Upper lobe of left lung (tissue), 4 donors: ENCODE data around the gene USP31.

Source experiments
- CTCF ChIP-seq, 6 experiments: fragments of 450-650 bp in 4 of 6; fragments of 200-600 bp in 2 of 6; sonication (generic) in 2 of 6; IDR thresholded peaks; one replicate each; pipeline ENCODE4 v1.5.1; 2016 to 2019; ENCODE audit warnings: antibody characterized with exemption in 6 of 6
- POLR2A ChIP-seq, 4 donors: fragments of 450-650 bp; IDR thresholded peaks; one replicate each; pipeline ENCODE4 v1.5.1; 2016 to 2017; ENCODE audit warnings: antibody characterized with exemption in 4 of 4, mild to moderate bottlenecking in 2 of 4
- POLR2AphosphoS5 ChIP-seq, 2 donors: sonication (generic); formaldehyde crosslinking; IDR thresholded peaks; one replicate each; pipeline ENCODE4 v1.5.1; 2017; ENCODE audit warnings: antibody characterized with exemption in 2 of 2

- no peak for TF ChIP-seq POLR2AphosphoS5 (IDR thresholded peaks at IDR 0.05)
- peak; percentile 55 to 90 (median 68) for TF ChIP-seq CTCF (IDR thresholded peaks at IDR 0.05)
- no peak for TF ChIP-seq POLR2A (IDR thresholded peaks at IDR 0.05)
Observed at GRCh38 chr16:23060458-23061320, 88.6 kb downstream of the USP31 start.
